IMR-90 (cell line): ENCODE data around the gene ELMO1.

Experiments
- CTCF ChIP-seq: conservative IDR thresholded peaks from 2 replicates; pipeline ENCODE4 v1.5.1; 2012; ENCODE audit warnings: mild to moderate bottlenecking, low read depth, low read length, improper control_type of control experiment
- POLR2A ChIP-seq: IDR thresholded peaks from 2 replicates; pipeline ENCODE4 v1.6.1; 2012; ENCODE audit warnings: mild to moderate bottlenecking, low read depth, low read length
- RAD21 ChIP-seq: IDR thresholded peaks from 2 replicates; pipeline ENCODE4 v1.6.1; 2012; ENCODE audit warnings: low read length, improper control_type of control experiment
- RFX5 ChIP-seq: IDR thresholded peaks from 2 replicates; pipeline ENCODE4 v1.8.0; 2012; ENCODE audit warnings: low read depth, mild to moderate bottlenecking, low read length, moderate library complexity
- SMC3 ChIP-seq: fragments of 150-350 bp; IDR thresholded peaks from 2 replicates; pipeline ENCODE4 v1.6.1; 2016; ENCODE audit warnings: low read depth, mild to moderate bottlenecking, antibody characterized with exemption, low read length, moderate library complexity

- TF ChIP-seq CTCF (no peak), POLR2A (no peak), SMC3 (no peak), RFX5 (no peak), RAD21 (no peak)
Measured at GRCh38 chr7:37047260-37047659, 401.4 kb downstream of the ELMO1 start.
